Neural cell (in vitro differentiated cells): ENCODE results near the gene SLC41A3.
"Not testable (repeated sequence)": the region's sequence is repeated elsewhere in the genome, so short reads cannot be mapped to it uniquely, and the experiment has no call there.

Experiments used
- CTCF ChIP-seq: fragments of 450-650 bp; IDR thresholded peaks from 2 replicates; pipeline ENCODE4 v1.5.1; 2014; ENCODE audit warnings: antibody characterized with exemption, mild to moderate bottlenecking, moderate library complexity; ENCODE audit not compliant: poor library complexity, severe bottlenecking
- EP300 ChIP-seq: fragments of 450-650 bp; conservative IDR thresholded peaks from 2 replicates; pipeline ENCODE4 v1.6.1; 2014; ENCODE audit warnings: antibody characterized with exemption, mild to moderate bottlenecking, moderate library complexity; ENCODE audit not compliant: poor library complexity, severe bottlenecking
- EZH2 ChIP-seq: fragments of 200-600, 300-800 bp; shearing (Covaris generic), sonication (generic); IDR thresholded peaks from 2 replicates; pipeline ENCODE4 v1.6.1; 2014; ENCODE audit warnings: antibody characterized with exemption, low read length, borderline replicate concordance, mild to moderate bottlenecking; ENCODE audit not compliant: insufficient read depth, poor library complexity, severe bottlenecking
- MXI1 ChIP-seq: fragments of 450-650 bp; conservative IDR thresholded peaks from 2 replicates; pipeline ENCODE4 v1.6.1; 2014; ENCODE audit warnings: antibody characterized with exemption, mild to moderate bottlenecking; ENCODE audit not compliant: poor library complexity, severe bottlenecking
- POLR2AphosphoS5 ChIP-seq: IDR thresholded peaks from 2 replicates; pipeline ENCODE4 v1.6.1; 2012
- TAF1 ChIP-seq: IDR thresholded peaks from 2 replicates; pipeline ENCODE4 v1.6.1; 2012; ENCODE audit warnings: low read depth

- not testable (repeated sequence) for TF ChIP-seq EZH2, MXI1, EP300, CTCF, TAF1, POLR2AphosphoS5
Measured at GRCh38 chr3:125975245-125976002, 108.5 kb downstream of the SLC41A3 start.
